T-helper 2 cell treated with Interferon-gamma antibody and Interleukin-4, amounts not matched to agents 5 μg/mL and 100 μg/mL, for 36 hours (primary cell): ENCODE measurements around the gene MEAK7.

Experiments
- DNase-seq: peaks from one replicate; pipeline ENCODE4 v3.0.0; 2021; ENCODE audit warnings: low spot score
- H3K27ac Mint-ChIP-seq: one replicate; pipeline ENCODE4 v1.8.0; 2021; ENCODE audit warnings: mild to moderate bottlenecking, mixed read lengths
- H3K27me3 Mint-ChIP-seq: one replicate; pipeline ENCODE4 v1.8.0; 2021; ENCODE audit warnings: low read depth, mixed read lengths
- H3K36me3 Mint-ChIP-seq: one replicate; pipeline ENCODE4 v1.8.0; 2021; ENCODE audit warnings: low read depth, mixed read lengths
- H3K4me1 Mint-ChIP-seq: one replicate; pipeline ENCODE4 v1.8.0; 2021; ENCODE audit warnings: low read depth, mixed read lengths
- H3K4me3 Mint-ChIP-seq: one replicate; pipeline ENCODE4 v1.8.0; 2022; ENCODE audit warnings: mild to moderate bottlenecking, moderate library complexity, mixed read lengths
- H3K9me3 Mint-ChIP-seq: one replicate; pipeline ENCODE4 v1.8.0; 2021; ENCODE audit warnings: mixed read lengths

MEAK7 gene

DNA sequence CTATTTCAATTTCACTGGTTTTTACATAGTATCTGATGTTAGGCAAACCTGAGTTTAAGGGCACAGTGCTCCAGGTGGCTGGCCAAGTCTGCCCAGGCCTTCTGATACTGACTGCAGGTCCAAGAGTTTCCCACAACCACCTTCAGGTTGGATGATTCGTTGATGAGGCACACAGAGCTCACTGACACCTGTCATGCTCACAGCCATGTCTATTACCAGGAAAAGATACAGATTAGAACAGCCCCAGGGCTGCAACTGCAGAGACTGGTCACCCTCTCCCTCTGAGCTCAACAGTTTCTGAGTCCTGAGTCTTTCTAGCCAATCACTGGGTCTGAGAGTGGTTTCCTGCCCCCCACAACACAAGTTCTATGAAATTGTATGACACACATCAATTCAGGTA, 37.2 kb downstream of the MEAK7 start:
- DNase-seq = no peak
- peaks cover 40% of the 10 kb centered on the region for H3K9me3 Mint-ChIP-seq
- H3K36me3 Mint-ChIP-seq = peaks cover 69% of the 10 kb centered on the region
- H3K4me3 Mint-ChIP-seq = no peak overlapping the region
- no peaks in the 10 kb centered on the region for H3K4me1 Mint-ChIP-seq
- H3K27me3 Mint-ChIP-seq = no peaks in the 10 kb centered on the region
- H3K27ac Mint-ChIP-seq = no peak overlapping the region

DNA sequence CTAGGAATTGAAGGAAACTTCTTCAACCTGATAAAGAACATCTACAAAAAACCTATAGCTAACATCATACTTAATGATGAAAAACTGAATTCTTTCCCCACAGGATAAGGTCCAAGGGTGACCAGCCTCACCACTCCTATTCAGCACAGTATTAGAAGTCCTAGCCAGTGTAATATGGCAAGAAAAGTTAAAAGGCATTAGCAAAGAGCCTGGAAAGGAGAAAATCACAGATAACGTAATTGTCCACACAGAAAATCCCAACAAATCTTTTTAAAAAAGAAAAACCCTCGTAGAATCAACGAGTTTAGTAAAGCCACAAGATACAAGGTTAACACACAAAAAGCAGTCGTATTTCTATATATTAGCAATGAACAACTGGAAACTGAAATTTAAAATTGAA, 37.8 kb downstream of the MEAK7 start:
- no peak overlapping the region for H3K27ac Mint-ChIP-seq
- H3K9me3 Mint-ChIP-seq = peaks cover 34% of the 10 kb centered on the region
- DNase-seq = no peak
- no peaks in the 10 kb centered on the region for H3K4me1 Mint-ChIP-seq
- no peaks in the 10 kb centered on the region for H3K27me3 Mint-ChIP-seq
- peaks cover 65% of the 10 kb centered on the region for H3K36me3 Mint-ChIP-seq
- H3K4me3 Mint-ChIP-seq = no peak overlapping the region

DNA sequence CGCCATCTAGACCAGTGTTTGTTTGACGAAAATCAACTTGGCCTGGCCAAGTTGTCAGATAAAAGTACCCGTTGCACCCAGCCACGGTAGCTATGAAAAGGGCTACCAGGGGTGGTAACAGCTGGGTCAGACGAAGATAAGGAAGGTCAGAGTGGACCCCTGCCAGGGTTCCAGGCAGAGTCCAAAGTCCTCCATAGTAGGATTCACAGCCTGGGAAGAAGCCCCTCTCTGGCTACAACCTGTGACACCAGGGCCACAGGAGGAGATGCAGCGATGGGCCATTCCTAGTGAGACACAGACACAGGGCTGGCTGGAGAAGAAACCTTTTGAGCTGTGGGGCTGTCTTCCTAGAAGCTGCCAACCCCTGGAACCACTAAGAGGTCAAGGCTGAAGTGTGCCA, 39.3 kb downstream of the MEAK7 start:
- no peaks in the 10 kb centered on the region for H3K27me3 Mint-ChIP-seq
- H3K4me3 Mint-ChIP-seq = no peak overlapping the region
- H3K9me3 Mint-ChIP-seq = peaks cover 33% of the 10 kb centered on the region
- no peaks in the 10 kb centered on the region for H3K4me1 Mint-ChIP-seq
- no peak overlapping the region for H3K27ac Mint-ChIP-seq
- no peak for DNase-seq
- peaks cover 71% of the 10 kb centered on the region for H3K36me3 Mint-ChIP-seq

DNA sequence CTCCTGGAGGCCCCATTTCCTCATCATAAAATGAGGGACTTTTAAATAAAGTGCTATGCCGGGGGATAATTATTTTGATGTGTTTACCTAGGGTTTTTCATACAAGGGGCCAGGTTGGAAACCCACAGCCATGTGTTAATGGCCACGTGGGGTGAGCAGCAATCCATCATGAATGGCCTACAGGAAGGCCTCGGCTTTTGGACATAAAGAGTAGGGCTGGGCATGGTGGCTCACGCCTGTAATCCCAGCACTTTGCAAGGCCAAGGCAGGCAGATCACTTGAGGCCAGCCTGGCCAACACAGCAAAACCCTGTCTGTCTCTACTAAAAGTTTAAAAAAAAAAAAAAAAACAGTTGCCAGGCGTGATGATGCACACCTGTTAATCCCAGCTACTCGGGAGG, 40.3 kb downstream of the MEAK7 start:
- no peak overlapping the region for H3K4me3 Mint-ChIP-seq
- H3K36me3 Mint-ChIP-seq = peaks cover 72% of the 10 kb centered on the region
- DNase-seq = no peak
- no peaks in the 10 kb centered on the region for H3K27me3 Mint-ChIP-seq
- no peak overlapping the region for H3K27ac Mint-ChIP-seq
- H3K4me1 Mint-ChIP-seq = no peaks in the 10 kb centered on the region
- peaks cover 31% of the 10 kb centered on the region for H3K9me3 Mint-ChIP-seq

DNA sequence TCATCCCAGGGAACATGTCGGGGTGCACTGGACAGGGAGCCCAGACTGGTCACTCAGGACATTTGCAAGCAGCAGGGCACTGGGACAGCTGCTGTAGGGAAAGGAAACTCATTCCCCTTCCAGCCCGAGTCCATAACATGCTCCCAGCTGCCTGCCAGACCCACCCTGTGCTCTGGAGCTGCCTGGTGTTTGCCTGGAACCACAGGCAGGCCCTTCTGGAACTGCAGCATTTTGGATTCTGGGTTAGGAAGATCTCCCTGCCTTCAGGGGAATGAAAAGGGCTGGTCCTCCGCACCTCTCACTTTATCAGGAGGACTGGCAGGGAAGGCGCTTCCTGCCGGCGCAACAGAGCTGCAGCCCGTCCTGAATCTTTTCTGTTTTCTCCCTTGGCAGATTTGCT, 41.2 kb downstream of the MEAK7 start:
- peaks cover 24% of the 10 kb centered on the region for H3K9me3 Mint-ChIP-seq
- DNase-seq = no peak
- H3K27ac Mint-ChIP-seq = peak overlapping the region; percentile 15
- peaks cover 70% of the 10 kb centered on the region for H3K36me3 Mint-ChIP-seq
- no peak overlapping the region for H3K4me3 Mint-ChIP-seq
- no peaks in the 10 kb centered on the region for H3K27me3 Mint-ChIP-seq
- no peaks in the 10 kb centered on the region for H3K4me1 Mint-ChIP-seq

DNA sequence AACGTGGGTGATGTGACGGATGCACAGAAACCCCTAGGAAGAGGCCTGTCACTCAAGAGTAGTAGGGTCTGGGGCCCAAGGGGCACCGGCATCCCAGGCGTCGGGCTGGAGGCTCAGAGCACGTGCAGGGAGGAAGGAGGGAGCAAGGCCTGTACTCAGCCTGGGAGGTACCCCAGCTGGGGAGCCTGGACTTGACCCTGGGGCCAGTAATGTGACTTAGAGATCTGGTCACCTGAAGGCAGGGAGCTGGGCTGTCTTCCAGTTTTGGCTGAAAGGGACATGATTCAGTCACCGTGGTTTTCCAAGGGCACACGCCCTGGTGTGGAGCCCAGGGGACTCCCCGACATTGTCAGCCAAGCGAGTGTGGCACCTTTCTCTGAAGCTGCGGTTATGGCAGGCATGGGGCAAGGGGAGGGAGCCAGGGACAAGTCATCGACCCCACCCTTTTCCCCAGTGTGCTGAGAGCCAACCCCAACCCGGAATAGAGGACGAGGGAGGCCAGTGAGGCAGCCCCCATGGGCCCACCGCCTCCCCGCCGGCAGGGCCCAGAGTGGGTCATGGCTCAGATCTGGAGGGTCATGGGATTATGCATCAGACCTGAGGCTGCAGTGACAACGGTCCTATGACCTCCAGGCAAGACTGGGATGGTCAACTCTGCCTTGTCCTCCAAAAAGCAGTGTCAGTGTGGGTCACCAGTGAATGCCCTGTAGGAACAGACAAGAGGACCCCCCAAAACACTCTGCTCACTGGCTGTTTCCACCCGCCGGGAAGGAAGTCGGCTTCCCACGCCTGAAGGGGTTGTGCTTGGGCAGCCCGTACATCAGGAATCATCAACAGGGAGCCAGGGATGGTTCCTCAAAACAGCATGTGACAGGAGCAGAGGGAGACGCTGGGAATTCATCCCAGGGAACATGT, 41.9 kb downstream of the MEAK7 start:
- Mint-ChIP-seq H3K36me3 (peaks cover 63% of the 10 kb centered on the region), H3K4me1 (no peaks in the 10 kb centered on the region), H3K4me3 (no peak overlapping the region), H3K9me3 (peaks cover 17% of the 10 kb centered on the region), H3K27ac (peak overlapping the region; percentile 55), H3K27me3 (no peaks in the 10 kb centered on the region)
- DNase-seq = no peak

DNA sequence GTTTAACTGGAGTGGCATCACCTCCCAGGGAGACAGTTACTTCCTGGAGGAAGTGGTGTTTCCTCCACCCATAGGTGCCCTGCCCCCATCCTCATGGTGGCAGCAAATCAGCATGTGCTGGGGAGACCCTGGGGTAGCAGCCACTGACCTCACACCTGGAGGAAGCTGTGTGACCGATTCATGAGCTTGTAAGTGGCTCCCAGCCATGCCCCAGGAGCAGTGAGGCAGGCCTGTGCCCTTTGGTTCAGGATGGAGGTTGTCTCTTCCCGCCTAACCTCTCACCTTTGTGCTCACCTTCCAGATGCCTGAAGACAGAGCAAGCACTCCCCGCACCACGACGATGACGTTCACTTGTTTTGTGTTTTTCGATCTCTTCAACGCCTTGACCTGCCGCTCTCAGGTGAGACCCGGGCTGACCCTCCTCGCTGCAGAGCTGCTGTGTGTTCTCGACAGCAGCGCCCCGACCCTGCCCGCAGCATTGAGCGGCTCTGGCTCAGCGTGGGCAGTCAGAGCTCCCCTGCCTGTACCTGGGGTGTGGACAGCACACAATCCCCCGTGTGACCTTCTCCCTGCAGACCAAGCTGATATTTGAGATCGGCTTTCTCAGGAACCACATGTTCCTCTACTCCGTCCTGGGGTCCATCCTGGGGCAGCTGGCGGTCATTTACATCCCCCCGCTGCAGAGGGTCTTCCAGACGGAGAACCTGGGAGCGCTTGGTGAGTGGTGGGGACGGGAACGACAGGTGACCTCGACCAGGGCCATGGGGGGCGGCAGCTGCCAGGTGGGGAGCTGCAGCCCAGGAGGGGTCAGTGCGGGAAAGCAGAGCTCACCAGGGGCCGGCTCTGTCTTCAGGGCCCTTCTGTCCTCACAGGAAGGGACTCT, 42.8 kb downstream of the MEAK7 start:
- Mint-ChIP-seq H3K27ac (peak overlapping the region; percentile 55), H3K27me3 (no peaks in the 10 kb centered on the region)

DNA sequence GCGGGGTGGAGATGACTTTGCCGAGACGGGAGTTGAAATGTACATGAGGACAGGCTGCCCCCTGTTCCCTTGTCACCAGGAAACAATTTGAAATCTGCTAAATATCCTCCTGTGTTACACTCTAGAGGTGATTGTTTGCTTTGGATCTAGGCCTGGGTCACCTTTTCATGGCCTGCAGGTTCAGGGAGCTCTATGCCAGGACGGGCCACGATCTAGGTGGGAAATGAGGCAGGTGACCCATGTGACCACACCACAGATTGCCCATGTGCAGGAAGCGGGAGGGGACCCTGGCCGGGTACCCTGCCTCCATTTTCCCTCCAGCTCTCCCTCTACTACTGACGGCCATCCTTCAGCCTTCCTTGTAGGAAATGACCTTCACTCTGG, 43.4 kb downstream of the MEAK7 start:
- Mint-ChIP-seq H3K27ac (peak overlapping the region; percentile 15), H3K9me3 (peaks cover 3% of the 10 kb centered on the region)

More for the DNA sequence above, 42.8 kb downstream of the MEAK7 start:
- Mint-ChIP-seq H3K4me1 (no peaks in the 10 kb centered on the region), H3K9me3 (peaks cover 9% of the 10 kb centered on the region), H3K36me3 (peaks cover 54% of the 10 kb centered on the region), H3K4me3 (no peak overlapping the region)
- DNase-seq = no peak

DNA sequence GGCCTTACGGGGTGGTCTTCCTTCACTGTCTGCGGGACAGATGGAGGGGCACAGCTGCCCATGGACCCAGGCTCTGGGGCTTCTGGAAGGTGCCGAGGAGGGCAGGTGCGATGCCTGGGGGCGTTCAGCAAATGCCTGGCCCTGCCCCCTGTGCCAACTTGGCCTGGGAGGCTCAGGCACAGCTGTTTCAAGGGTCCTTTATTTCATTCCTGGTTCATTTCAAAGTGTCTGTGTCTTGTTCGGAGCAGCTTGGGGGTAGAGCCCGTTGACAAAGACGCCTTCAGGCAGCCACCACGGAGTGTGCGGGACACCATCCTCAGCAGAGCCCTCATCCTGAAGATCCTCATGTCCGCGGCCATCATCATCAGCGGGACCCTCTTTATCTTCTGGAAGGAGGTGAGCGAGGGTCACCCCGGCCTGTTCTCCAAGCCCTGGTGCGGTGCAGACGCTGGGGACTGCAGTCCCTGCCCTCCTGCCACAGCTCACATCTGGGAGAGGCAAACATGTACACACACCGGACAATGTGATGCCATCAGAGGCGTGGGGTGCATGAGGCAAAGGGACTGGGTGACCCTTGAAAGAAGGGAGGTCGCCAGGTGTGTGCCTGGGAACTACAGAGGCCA, 43.9 kb downstream of the MEAK7 start:
- peak overlapping the region; percentile 15 for H3K27ac Mint-ChIP-seq
- H3K4me3 Mint-ChIP-seq = no peak overlapping the region
- H3K36me3 Mint-ChIP-seq = peaks cover 44% of the 10 kb centered on the region
- no peaks in the 10 kb centered on the region for H3K4me1 Mint-ChIP-seq
- H3K27me3 Mint-ChIP-seq = no peaks in the 10 kb centered on the region
- DNase-seq = no peak
- peaks cover under 1% of the 10 kb centered on the region for H3K9me3 Mint-ChIP-seq

More for the DNA sequence above, 43.4 kb downstream of the MEAK7 start:
- Mint-ChIP-seq H3K4me3 (no peak overlapping the region), H3K27me3 (no peaks in the 10 kb centered on the region), H3K36me3 (peaks cover 48% of the 10 kb centered on the region), H3K4me1 (no peaks in the 10 kb centered on the region)
- DNase-seq = no peak

DNA sequence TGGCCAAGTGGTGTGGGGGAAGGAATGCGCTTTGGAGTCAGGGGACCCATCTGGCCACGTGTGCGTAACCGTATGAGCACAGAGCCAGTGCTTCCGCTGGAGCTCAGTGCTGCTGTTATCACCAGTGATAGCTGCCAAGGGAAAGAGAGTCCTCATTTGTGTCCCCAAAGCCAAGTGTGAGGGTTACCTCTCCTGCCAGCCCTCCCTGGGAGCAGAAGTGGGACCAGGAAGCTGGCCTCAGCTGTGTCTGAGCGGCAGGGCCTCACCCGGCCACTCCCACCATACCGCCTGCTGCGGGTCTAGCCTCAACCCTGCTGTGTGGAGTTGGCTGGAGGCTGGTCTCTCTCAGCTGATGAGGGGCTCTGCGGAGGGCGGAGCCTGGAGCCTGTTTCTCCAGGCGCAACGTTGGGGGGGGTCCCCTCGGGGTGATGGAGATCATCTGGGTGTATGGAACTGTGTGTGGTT, 44.5 kb downstream of the MEAK7 start:
- Mint-ChIP-seq H3K9me3 (no peaks in the 10 kb centered on the region), H3K4me3 (no peak overlapping the region), H3K27me3 (no peaks in the 10 kb centered on the region), H3K27ac (no peak overlapping the region), H3K4me1 (no peaks in the 10 kb centered on the region), H3K36me3 (peaks cover 43% of the 10 kb centered on the region)
- DNase-seq = no peak

DNA sequence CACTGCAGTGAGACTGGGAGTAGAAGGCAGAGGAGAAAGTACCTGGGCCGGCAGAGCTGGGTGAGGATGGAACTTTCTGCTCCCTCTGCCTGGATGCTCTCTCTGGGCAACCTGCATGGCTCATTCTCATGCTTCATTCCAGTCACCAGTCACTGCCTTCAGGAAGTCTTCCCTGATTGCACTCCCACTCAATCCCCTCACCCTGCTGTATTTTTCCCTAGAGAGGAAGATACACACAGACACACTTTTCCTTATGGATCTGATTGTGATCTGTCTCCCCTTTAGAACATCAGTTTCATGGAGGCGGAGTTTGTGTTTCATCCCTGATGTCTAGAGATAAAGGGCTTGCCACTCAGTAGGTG, 44.9 kb downstream of the MEAK7 start:
- Mint-ChIP-seq H3K4me1 (no peaks in the 10 kb centered on the region), H3K27me3 (no peaks in the 10 kb centered on the region), H3K4me3 (no peak overlapping the region), H3K27ac (no peak overlapping the region), H3K9me3 (no peaks in the 10 kb centered on the region), H3K36me3 (peaks cover 40% of the 10 kb centered on the region)
- DNase-seq = no peak

DNA sequence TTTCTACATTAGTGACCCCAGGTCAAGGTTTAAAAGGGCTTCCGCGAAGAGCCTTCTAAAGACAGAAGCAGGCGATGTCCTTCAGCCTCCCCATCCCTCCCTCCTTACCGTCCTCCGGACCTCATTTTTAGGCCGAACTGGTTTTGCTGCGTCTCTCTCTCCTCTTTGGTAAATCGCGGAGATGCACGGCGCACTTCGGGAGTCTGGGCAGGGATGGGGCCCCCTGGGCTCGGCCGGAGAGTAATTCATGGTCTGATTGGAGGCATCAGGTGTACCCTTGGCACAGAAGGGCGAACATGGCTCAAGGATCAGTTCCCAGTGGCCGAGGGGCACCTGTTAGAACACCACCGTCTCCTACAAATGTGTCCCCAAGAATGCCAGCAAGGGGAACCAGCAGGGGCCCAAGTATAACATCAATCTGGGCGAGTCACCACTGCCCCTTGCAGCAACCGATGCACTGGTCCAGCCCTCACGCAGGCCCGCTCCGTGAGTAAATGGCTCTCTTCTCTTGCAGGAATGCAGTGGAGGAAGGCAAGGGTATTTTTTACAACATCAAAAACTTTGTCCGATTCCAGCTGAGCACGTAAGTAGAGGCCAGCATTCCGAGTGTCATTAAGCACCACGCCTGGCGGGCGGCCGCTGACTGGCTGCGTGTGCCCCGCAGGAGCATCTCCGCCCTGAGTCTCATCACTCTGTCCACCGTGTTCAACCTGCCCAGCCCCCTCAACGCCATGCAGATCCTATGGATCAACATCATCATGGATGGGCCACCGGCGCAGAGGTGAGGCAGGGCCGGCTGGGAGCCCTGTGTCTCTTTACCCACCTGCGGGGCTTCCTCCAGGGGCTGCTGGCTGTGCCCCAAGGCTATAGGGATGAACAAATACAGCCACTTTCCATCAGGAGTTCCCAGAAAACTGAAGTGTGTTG, 45.6 kb downstream of the MEAK7 start:
- H3K4me1 Mint-ChIP-seq = no peaks in the 10 kb centered on the region
- DNase-seq = no peak

DNA sequence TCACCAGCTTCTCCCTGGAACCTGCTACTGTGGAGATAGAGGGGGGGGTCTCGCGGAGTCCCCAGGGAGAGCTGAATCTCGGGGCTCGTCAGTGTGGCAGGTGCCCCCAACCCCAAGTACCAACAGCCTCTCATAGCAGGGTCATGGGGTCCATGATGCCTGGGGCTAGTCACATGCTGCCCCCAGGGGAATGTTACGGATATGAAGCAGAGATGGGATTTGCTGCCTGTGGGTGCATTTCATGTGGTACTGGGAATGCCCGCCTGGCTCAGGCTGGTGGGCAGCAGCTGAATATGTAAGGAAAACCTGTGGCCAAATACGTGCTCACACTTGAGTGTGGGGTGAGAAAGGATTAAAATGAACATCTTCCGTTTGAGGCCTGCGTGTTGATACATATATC, 49.4 kb downstream of the MEAK7 start:
- Mint-ChIP-seq H3K36me3 (peaks cover 17% of the 10 kb centered on the region), H3K27me3 (no peaks in the 10 kb centered on the region), H3K4me3 (no peak overlapping the region), H3K27ac (no peak overlapping the region), H3K4me1 (no peaks in the 10 kb centered on the region), H3K9me3 (no peaks in the 10 kb centered on the region)
- no peak for DNase-seq

More for the DNA sequence above, 45.6 kb downstream of the MEAK7 start:
- Mint-ChIP-seq H3K36me3 (peaks cover 37% of the 10 kb centered on the region), H3K27ac (no peak overlapping the region), H3K4me3 (no peak overlapping the region), H3K27me3 (no peaks in the 10 kb centered on the region), H3K9me3 (no peaks in the 10 kb centered on the region)
